Eye (tissue), 1 donor: ENCODE data around the gene MOGAT3.
"Not testable (repeated sequence)": the region's sequence is repeated elsewhere in the genome, so short reads cannot be mapped to it uniquely, and the experiment has no call there.

Source experiments
- DNase-seq: peaks from one replicate; pipeline ENCODE4 v3.0.0-alpha.2; 2015

Gene MOGAT3

DNA sequence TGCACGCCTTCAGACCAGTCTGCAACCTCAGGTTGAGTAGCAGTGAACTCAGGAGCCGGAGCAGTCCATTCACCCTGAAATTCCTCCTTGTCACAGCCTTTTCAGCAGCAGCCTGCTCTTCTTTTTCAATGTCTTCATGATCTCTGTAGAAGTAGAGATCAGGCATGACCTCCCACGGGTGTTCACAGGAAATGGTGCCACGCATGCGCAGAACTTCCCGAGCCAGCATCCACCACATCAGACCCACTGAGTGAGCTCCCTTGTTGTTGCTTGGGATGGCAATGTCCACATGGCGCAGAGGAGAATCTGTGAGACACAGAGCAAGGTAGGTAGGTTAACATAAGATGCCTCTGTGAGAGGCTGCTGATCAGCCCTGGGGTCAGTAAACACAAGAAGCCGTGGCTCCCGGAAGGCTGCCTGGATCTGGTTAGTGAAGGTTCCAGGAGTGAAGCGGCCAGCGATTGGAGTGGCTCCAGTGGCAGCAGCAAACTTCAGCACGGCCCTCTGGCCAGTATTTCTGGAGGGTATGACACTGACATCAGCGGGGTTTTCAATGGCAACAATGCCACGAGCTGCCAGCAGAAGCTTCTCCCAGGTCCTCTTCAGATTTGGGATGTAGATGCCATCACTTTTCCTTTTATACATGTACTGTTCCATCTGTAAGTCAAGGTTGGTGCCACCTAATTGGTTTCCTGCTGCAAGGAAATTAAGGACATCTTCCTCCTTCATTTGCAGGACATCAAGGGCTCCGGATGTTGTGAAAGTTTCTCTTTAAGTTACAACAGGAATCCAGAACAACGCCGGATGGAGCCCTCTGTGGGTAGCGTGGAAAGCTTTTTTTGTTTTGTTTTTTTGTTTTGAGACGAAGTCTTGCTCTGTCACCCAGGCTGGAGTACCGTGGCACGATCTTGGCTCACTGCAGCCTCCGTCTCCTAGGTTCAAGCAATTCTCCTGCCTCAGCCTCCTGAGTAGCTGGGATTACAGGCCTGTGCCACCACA, 3.2 kb upstream of the MOGAT3 start:
- not testable (repeated sequence) for DNase-seq

DNA sequence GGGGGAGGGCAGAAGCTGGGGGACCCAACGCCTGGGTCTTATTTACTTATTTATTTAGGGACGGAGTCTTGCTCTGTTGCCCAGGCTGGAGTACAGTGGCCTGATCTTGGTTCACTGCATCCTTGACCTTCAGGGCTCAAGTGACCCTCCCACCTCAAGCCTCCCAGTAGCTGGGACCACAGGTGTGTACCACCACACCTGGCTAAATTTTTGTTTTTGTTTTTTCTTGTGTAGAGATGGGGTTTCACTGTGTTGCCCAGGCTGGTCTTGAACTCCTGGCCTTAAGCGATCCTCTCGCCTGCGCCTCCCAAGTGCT, 1.7 kb upstream of the MOGAT3 start:
- no peak for DNase-seq

DNA sequence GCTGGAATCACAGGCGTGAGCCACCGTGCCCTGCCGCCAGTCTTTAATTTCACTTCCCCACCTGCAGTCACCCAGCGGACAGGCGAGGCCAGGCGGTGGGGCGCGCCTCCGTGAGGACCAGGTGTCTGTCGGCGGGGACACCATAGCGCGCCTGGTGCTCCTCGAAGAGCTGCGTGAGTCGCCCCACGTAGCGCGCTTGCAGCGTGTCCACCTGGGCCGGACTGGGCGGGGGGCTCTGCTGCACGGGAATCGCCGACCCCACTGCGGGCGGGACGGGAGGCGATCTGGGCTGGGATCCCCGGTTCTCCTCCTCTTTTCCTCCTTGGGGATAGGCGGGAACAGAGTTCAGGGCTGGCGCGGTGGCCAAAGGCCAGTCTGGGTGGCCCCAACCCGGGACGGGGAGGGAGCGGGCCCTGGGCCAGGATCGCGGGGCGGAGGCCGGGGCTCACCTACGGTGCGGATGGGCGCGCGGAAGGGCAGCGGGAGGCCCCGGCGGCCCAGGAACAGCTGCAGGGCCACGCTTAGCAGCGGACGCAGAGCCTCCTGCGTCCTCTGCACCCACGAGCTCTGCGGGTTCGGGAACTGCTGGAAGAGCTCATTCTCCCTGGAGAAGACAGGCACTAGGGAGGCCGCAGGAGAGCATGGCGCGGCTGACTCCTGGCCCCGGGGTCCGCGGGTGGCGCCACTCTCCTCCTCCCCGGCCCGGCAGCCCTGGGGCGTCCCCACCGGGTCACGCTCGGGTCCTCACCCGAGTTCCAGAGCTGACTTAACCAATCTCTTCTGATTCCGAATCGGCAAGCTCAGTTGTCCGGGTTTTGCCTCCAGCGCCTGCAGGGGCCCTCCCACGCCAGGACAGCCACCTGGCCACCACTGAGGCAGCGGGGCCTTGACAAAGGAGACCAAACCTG, 1.1 kb upstream of the MOGAT3 start:
- DNase-seq, result peak; percentile 20

DNA sequence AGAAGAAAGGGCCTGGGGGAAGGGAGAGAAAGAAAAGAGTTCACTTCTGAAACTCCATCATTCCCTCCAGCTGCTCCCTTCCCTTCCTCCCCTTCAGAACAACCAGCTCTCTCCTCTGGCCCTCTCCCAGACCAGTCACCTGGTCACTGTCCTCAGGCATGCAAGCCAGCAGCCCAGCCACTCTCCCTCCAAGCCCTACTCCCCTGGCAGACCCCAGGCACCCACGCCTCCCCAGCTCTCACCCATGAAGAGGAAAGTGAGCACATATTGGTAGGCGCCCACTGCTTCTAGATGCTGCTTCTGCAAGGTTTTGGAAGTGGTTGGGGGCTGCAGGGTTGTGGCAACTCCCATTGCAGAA, 353 bp downstream of the MOGAT3 start:
- DNase-seq, result no peak

DNA sequence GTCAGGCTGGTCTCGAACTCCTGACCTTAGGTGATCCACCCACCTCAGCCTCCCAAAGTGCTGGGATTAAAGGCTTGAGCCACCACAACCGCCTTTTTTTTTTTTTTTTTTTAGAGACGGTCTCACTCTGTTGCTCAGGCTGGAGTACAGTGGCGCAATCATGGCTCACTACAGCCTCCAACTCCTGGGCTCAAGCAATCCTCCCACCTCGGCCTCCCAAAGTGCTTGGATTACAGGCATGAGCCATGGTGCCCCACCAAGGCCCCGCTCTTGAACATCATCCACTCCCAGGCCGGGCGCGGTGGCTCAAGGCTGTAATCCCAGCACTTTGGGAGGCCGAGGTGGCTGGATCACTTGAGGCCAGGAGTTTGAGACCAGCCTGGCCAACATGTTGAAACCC, 1.3 kb downstream of the MOGAT3 start:
- DNase-seq, result not testable (repeated sequence)

DNA sequence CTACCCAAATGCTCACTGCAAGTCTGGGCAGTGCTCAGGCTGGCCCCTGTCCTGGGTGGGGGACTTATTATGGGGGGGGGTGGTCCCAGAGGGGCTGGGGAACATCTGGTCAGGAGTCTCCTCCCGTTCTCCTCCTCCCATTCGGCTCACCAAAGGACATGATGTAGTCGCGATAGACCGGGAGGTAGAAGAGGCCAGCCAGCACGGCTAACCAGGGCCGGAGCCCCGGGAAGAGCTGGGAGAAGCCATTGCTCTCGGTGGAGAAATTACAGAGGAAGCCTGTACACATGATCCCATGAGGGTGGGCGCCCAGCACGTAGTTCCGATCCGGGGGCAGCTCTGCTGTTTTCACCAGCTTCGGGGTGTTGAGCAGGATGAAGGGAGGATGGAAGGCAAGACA, 2.4 kb downstream of the MOGAT3 start:
- no peak for DNase-seq

DNA sequence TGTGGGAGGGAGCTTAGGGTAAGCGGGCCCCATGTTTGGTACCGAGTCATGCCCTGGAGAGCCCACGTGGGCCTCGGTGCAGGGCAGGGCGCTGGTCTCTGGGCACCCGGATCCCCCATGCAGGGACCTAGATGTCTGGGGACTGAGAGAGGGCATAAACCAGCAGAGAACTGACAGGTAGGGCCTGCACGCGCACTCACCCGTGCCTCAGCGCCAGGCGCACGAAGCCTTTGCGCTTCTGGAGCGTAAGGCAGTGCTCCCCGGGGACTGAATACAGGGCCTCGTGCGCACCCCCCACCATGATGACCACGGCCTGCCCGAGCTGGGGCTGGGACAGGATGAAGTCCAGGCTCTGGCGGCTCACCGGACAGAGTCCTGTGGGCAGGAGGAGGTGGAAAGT, 2.8 kb downstream of the MOGAT3 start:
- DNase-seq, result no peak

DNA sequence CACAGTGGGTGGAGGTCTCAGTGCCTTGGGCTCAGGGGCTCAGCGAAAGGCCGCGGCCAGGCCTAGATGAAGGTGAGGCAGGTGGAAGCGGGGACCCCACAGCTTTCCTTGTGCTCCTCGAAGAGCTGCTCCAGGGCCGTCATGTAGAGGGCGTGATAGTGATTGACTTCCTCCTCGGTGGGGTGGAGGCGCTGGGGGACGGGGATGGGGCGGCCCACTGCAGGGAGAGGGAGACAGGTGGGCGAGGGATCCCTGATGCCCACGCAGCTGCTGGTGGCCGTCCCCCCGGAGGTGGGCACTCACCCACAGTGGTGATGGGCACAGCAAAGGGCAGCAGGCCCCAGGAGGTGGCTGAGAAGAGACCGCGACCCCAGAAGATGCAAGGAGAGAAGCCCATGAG, 5.0 kb downstream of the MOGAT3 start:
- no peak for DNase-seq

DNA sequence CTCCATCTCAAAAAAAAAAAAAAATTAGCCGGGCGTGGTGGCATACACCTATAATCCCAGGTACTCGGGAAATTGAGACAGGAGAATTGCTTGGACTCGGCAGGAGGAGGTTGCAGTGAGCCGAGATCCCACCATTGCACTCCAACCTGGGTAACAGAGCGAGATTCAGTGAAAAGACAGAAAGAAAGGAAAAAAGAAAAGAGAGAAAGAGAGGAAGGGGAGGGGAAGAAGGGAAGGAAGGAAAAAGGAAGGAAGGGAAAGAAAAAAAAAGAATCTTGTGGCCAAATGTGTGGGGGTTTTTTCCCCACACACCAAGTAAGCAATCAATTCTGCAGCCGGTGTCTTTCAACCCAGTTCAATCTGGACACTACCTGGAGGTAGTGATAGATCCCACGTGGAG, 11.7 kb downstream of the MOGAT3 start:
- no peak for DNase-seq

DNA sequence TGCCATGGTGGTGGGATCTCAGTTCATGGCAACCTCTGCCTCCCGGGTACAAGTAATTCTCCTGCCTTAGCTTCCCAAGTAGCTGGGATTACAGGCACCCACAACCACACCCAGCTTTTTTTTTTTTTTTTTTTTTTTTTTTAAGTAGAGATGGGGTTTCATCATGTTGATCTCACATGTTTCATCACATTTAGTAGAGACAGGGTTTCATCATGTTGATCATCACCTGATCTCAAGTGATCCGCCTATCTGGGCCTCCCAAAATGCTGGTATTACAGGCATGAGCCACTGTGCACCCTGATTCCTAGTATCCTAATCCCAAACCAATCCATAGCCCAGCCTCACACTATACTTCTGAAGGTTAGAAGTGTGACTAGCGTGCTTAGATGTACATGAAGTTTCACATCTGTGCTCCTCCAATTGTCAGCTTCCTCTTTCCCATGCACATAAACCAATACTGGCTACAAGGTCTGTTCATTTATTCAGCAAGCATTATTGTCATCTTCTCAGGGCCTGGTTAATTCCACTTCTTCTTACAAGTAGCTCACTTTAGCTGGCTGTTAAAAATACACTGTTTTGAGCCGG, 13.9 kb downstream of the MOGAT3 start:
- DNase-seq, result no peak

DNA sequence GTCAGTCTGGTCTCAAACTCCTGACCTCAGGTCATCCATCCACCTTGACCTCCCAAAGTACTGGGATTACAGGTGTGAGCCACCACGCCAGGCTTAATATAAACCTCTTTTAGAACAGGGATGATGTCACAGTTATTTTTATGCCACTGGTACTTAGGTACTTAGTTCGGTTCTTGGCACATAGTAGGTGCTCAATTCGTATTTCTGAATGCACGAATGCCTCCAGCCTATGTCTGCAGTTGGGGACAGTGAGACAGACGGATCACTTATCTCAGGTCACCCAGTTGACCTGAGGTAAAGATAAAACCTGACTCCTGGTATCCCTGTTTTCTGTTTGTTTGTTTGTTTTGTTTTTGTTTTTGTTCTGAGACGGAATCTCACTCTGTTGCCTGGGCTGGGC, 14.6 kb downstream of the MOGAT3 start:
- DNase-seq, result no peak

DNA sequence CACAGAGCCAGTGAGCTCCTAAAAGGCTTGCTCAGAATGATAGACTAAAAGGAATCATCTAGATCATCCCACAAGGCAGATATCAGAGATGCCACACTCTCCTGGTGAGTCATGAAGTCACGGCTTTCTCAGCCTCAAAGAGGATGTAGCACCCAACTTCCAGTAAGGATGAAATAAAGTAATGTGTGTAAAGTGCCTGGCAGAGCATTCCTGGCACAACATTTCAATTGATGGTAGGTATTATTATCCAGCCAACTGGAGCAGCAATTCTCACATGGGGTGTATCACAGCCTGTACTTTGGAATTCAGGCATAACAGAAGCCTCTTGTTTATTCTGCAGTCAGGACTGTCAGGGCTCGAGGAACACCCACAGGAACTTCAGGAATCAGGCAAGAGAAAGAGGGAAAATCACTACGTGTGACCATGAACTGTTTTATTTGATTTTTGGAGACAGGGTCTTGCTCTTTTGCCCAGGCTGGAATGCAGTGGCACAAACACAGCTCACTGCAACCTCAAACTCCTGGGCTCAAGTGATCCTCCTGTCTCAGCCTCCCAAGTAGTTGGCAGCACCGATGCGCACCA, 15.5 kb downstream of the MOGAT3 start:
- DNase-seq, result no peak

DNA sequence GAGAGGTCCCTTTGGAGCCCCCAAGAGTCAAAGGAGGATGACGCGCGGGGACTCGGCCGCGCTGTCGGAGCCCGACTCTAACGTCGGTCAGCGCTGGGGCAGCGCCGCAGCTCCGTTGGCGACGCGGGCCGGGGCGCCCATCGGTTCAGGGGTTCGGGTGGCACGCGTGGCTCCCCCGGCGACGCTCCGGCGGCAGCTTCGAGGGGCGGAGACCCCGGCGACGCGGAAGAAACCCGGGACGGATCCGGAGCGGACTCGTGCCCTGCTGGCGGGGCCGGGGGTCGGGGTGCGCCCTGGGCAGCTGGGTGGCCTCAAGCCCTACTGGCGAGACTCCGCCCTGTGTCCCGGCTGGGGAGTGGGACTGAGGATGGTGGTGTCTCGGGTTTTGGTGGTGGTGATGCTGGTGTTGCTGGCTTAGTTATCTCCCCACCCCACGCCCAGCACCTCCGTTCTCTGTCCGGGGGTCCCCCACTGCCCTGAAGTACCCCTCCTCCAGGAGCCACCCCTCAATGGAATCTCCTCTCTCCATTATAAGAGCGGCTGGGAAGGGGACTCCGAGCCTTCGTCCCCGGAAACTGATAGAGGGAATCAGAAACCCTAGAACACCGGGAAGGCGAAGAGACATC, 20.6 kb downstream of the MOGAT3 start, which contains the start of gene NAT16:
Gene NAT16, minus strand, starts transcription at position 164 of the 626 bp plus-strand sequence. CDS start 5,486 bp downstream, outside the sequence.
- DNase-seq, result peak; percentile 45

DNA sequence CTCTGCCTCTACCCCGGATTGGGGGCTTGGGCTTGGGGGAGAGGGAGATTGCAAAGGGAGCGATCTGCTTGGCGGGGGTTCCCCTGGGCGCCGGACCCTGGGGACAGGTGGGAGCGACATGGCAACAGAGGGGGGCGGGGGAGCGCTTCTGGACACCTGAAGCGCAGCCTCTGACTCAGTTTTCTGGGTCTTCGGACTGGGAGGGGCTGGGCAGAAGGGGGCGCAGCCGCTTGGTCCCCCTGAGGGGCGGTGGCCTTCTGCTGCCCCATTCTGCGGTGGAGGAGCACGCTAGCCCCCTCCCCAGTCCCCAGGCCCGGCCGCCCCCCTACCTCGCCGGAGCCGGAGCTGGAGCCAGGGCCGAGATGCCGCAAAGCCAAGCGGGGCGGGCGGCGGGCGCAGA, 21.1 kb downstream of the MOGAT3 start:
- DNase-seq, result no peak

DNA sequence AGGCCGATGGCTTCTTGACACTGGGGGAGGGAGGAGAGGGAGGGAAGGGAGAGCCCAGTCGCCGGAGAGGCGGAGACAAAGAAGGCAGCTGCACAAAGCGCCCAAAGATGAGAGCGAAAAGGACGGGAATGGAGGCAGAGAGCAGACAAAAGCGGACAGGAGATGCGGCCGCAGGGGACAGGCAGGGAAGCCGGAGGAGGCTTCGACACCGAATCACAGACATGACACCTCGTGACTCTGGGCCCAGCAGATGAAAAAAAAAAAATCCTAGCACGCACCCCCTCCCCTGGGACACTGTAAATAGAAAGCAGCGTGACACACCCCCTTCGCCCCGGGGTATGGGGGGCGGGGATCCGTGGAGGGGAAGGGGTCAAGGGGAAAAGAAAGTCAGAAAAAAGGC, 21.7 kb downstream of the MOGAT3 start:
- peak; percentile 74 for DNase-seq

DNA sequence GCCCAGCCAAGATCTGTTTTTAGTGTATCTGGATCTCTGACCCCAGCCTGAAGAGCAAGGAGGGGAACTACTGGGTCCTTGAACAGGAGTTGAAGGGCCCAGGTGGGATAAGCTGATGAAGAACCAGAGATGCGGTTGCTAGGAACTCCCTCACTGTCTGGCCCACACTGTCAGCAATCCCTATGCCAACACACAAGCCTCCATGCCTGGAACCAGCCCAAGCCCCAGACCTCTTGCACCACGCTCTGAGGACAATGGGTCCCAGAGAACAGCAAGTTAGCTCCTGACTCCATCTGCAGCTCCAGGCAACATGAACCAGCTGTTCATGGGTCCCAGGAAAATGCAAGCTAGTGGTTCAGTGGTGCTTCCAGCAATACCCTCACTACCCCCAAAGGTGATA, 23.2 kb downstream of the MOGAT3 start:
- DNase-seq, result no peak

DNA sequence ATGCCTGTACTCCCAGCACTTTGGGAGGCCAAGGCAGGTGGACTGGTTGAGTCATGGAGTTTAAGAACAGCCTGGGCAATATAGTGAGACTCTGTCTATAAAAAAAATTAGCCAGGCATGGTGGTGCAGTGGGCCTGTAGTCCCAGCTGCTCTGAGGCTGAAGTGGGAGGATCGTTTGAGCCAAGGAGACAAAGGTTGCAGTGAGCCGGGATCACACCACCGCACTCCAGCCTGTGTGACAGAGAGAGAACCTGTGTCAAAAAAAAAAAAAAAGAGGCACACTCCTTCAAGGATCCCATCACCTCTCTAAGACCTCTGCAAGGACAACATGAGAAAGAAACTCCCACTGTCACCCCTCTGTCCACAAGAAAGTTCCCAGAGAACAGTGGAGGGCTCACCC, 25.2 kb downstream of the MOGAT3 start:
- no peak for DNase-seq

DNA sequence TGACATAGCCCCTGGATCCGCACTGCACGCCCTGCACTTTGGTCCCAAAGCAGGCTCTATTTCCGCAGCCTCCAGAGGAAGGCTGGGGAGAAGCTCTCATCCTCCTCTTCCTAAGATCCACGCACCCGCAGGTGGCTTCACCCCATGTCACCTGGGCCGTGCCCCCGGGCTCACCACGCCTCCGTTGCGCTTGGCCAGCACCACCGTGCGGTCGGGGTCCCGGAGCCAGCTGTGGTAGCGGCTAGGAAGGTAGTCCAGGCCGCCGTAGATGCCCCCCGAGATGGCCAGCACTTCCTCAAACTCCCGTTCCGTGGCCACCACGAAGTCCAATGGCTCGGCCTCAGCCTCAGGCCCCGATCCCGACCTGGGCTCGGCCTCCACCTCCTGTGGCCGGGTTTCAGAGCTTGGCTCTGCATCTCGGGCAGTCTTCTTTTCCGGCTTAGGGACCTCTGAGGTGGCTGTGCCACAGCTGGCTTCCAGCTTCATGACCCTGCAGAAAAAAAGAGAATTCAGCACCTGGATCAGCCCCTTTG, 26.4 kb downstream of the MOGAT3 start:
- no peak for DNase-seq

DNA sequence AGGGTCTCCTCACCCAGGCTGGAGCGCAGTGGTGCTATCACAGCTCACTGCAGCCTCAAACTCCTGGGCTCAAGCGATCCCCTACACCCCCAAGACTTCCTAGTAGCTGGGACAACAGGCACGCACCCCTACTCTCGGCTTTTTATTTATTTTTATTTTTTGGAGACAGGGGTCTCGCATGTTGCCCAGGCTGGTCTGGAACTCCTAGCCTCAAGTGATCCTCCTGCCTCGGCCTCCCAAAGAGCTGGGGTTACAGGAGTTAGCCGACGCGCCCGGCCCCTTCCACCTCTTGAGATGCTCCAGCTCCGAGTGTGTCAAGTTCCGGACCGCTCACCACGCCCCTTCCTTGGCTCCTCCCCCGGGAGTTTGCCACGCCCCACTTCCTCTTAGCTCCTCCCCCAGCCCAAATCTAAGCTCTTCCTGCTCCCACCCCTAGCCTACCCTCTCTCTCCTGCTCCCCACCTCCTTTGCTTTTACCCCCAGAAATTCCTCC, 27.0 kb downstream of the MOGAT3 start:
- peak; percentile 48 for DNase-seq

DNA sequence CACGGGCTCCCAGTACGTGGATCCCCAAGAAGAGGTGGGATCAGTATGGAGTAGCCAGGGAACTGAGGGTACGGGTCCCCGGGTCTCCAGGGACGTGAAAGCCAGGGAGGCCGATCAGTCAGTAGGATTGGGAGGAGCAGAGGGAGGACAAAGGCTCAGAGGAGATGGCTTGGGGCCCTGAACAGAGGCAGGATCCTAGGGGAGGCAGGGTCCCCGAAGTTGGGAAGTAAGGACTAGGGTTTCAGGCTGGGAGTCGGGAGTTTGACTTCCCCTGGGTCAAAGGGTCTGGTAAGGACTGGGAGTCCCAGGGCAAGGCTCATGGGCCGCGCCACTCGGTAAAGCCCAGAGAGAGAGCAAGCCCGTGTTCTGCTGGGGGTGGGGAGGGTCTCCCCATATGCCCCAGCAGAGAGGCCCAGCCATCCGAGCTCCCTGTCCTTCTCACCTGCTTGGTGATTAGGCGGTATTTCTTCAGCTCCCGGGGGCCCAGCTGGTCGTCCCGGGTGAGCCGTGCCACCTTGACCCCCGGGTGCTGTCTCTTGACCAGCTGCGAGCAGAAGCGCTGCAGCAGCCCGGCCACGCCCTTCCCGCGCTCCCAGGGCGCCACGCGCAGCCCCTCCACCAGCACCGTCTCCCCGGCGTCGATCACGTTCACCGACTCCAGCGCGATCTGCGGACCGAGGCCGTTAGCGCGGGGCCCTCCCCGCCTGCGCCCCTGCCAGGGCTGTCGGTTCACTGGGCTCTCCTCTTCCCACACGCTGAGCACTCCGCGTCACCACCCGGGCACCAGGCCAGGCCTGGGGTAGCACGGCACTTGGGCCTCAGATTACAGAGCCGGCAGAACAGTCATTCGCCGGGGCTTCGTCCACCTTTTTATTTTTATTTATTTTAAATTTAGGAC, 27.7 kb downstream of the MOGAT3 start:
- peak; percentile 36 for DNase-seq
